Transverse colon (tissue), 4 donors: ENCODE data around the gene CMTR1. TPM values are rescaled to one million over a fixed set of nuclear protein-coding genes. Genes with fewer than 3 reads are reported as not detected.

Experiments used
- DNase-seq: peaks from one replicate; pipeline ENCODE4 v3.0.0-alpha.2; 2019
- H3K27ac ChIP-seq, 4 donors: fragments of 200-600 bp; sonication (generic); 2 replicates each; pipeline ENCODE4 v1.5.1; 2016 to 2018; ENCODE audit warnings: inconsistent platforms in 4 of 4
- H3K27me3 ChIP-seq: fragments of 200-600 bp; sonication (generic); 2 replicates; pipeline ENCODE4 v1.5.1; 2017; ENCODE audit warnings: inconsistent platforms
- H3K36me3 ChIP-seq, 4 donors: fragments of 200-600 bp; sonication (generic); 2 replicates each; pipeline ENCODE4 v1.5.1; 2017 to 2019; ENCODE audit warnings: inconsistent platforms in 4 of 4
- H3K4me1 ChIP-seq, 4 donors: fragments of 200-600 bp; sonication (generic); 2 replicates each; pipeline ENCODE4 v1.5.1; 2017 to 2020; ENCODE audit warnings: inconsistent platforms in 4 of 4
- H3K4me3 ChIP-seq, 4 donors: fragments of 200-600 bp; sonication (generic); 1 replicate in 1 of 4; 2 replicates in 3 of 4; pipeline versions ENCODE4 v1.5.1 to v1.6.1; 2017 to 2019; ENCODE audit warnings: inconsistent platforms in 4 of 4
- H3K9me3 ChIP-seq, 2 donors: fragments of 200-600 bp; sonication (generic); 2 replicates each; pipeline ENCODE4 v1.5.1; 2017 to 2019; ENCODE audit warnings: inconsistent platforms in 2 of 2
- EP300 ChIP-seq: sonication (generic); formaldehyde crosslinking; IDR thresholded peaks from one replicate; pipeline ENCODE4 v1.6.1; 2017; ENCODE audit warnings: antibody characterized with exemption, low read depth
- POLR2A ChIP-seq: fragments of 450-650 bp; IDR thresholded peaks from one replicate; pipeline ENCODE4 v1.6.1; 2016; ENCODE audit warnings: antibody characterized with exemption, mild to moderate bottlenecking, moderate library complexity
- POLR2AphosphoS5 ChIP-seq, 3 donors: sonication (generic); formaldehyde crosslinking; IDR thresholded peaks; one replicate each; pipeline ENCODE4 v1.6.1; 2016; ENCODE audit warnings: antibody characterized with exemption in 3 of 3
- WGBS, 2 donors: methylation state at CpG; one replicate each; pipeline ENCODE4 v1.1.5; 2018; ENCODE audit warnings: low coverage in 1 of 2; 5-methylcytosine and 5-hydroxymethylcytosine counted together
- in situ Hi-C, 4 donors: fragments of 200-750 bp; cut with MboI; loops; one replicate each; pipeline versions ENCODE4 v1.15.0 to v1.15.1; 2017; ENCODE audit warnings: low sequenced_read_pairs in 3 of 4, low pct_ligation_motif_present in 1 of 4, low pct_unique_long_range_greater_than_20kb in 1 of 4
- intact Hi-C: fragments of 100-400 bp; cut with DNase I; formaldehyde crosslinking; loops from one replicate; pipeline ENCODE4 v1.15.1; 2023; ENCODE audit warnings: low total_unique reads
- total RNA-seq, 4 donors: library from RNA; depleted of rRNA; stranded (reverse); fragments of >200 nt; gene quantifications; one replicate each; pipeline ENCODE4 v1.1.0, GENCODE V29; 2016
- TF ChIP-seq, protein P1 (sequence below), 5 experiments: fragments of 200-600 bp in 3 of 5; fragments of 450-650 bp in 2 of 5; sonication (generic) in 3 of 5; IDR thresholded peaks; 1 replicate in 2 of 5; 2 replicates in 3 of 5; pipeline ENCODE4 v1.5.1; 2016 to 2017; ENCODE audit warnings: antibody characterized with exemption in 5 of 5, inconsistent platforms in 3 of 5, mild to moderate bottlenecking in 2 of 5, moderate library complexity in 1 of 5

The CMTR1 gene
- total RNA-seq, 4 donors from 2014 or later, result 16.5 to 40.6 (median 24.9) TPM

DNA sequence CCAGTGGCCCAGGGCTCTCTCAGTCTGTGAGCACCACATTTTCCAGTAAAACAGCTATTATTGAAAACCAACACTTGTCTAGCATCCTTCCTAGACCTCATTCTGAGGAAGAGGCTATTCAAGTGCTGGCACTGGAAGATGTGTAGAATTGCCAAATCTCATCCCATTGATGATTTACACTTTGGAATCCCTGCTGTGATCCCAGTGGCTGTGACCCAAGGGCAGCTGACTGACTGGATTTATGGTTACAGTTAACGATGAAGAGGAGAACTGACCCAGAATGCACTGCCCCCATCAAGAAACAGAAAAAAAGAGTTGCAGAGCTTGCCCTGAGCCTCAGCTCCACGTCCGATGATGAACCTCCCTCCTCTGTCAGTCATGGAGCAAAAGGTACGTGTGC is 2.4 kb downstream of the CMTR1 start:
- Histone ChIP-seq H3K9me3 (no peaks in the 10 kb centered on the region), H3K27ac (no peak overlapping the region), H3K4me1 (peaks cover 8 to 21% (median 15%) of the 10 kb centered on the region in 4 donors), H3K4me3 (no peak overlapping the region), H3K36me3 (peaks cover 0 to 19% (median 6%) of the 10 kb centered on the region in 4 donors), H3K27me3 (no peaks in the 10 kb centered on the region)
- WGBS, 2 donors, result 80 to 83% methylated on average over 2 to 4 of the region's 4 CpGs
- intact Hi-C loops, result no loop called here
- no peak for DNase-seq
- TF ChIP-seq POLR2AphosphoS5 (IDR thresholded peaks at IDR 0.05) (no peak), EP300 (no peak), POLR2A (no peak)
- TF ChIP-seq, protein P1, sequence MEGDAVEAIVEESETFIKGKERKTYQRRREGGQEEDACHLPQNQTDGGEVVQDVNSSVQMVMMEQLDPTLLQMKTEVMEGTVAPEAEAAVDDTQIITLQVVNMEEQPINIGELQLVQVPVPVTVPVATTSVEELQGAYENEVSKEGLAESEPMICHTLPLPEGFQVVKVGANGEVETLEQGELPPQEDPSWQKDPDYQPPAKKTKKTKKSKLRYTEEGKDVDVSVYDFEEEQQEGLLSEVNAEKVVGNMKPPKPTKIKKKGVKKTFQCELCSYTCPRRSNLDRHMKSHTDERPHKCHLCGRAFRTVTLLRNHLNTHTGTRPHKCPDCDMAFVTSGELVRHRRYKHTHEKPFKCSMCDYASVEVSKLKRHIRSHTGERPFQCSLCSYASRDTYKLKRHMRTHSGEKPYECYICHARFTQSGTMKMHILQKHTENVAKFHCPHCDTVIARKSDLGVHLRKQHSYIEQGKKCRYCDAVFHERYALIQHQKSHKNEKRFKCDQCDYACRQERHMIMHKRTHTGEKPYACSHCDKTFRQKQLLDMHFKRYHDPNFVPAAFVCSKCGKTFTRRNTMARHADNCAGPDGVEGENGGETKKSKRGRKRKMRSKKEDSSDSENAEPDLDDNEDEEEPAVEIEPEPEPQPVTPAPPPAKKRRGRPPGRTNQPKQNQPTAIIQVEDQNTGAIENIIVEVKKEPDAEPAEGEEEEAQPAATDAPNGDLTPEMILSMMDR (IDR thresholded peaks at IDR 0.05), result no peak
- in situ Hi-C loops, result no loop called here

DNA sequence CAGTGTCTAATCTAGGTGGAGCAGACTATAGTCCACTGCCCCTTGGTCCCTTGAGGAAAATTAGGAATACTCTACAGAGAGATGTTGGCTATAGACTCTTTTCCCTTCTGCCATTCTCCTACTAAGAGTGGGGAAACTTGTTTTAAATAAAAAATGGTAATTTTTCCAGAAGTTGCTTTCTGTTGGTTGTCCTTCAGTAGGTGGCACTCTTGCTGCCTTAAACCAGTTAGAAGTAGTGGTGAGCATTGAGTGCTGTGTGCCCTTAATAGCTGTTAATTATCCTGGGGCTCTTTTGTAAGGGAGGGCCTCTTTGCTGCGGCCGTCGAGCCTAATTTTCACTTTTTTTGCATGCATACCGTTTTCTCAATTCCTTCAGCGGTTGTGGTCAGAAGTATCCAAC is 2.8 kb downstream of the CMTR1 start:
- no peak overlapping the region for H3K27ac ChIP-seq
- H3K9me3 ChIP-seq, result no peaks in the 10 kb centered on the region
- TF ChIP-seq EP300 (no peak), POLR2AphosphoS5 (IDR thresholded peaks at IDR 0.05) (no peak), POLR2A (no peak)
- TF ChIP-seq, protein P1 (IDR thresholded peaks at IDR 0.05), result no peak
- WGBS, 2 donors, result 86 to 95% methylated on average over 5 of the region's 5 CpGs
- H3K4me3 ChIP-seq, result no peak overlapping the region
- peaks cover 0 to 19% (median 6%) of the 10 kb centered on the region in 4 donors for H3K36me3 ChIP-seq
- H3K4me1 ChIP-seq, result peaks cover 8 to 21% (median 15%) of the 10 kb centered on the region in 4 donors
- in situ Hi-C loops (no loop called here), intact Hi-C loops (no loop called here)
- DNase-seq, result no peak
- no peaks in the 10 kb centered on the region for H3K27me3 ChIP-seq

DNA sequence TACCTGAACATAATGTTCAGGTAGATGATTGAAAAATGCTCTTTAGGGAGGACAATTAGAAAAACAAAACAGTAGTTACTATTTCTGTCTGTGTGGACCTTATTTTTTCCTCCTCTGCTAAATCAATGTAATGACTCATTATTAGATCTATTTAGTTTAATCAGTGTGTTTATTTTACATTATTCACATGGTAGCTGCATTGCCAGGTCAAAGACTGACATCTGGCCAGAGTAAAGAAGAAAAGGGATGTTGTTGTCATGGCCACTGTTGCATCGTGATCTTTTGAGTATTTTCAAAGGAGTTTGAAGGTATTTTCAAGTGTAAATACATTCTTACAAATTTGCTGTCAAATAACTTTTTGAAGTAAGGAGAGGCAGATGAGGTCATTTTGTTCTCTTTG is 5.9 kb downstream of the CMTR1 start:
- no peak for TF ChIP-seq POLR2AphosphoS5 (IDR thresholded peaks at IDR 0.05)
- TF ChIP-seq, protein P1 (IDR thresholded peaks at IDR 0.05), result no peak
- no peak for TF ChIP-seq EP300
- TF ChIP-seq POLR2A, result no peak
- H3K36me3 ChIP-seq, result peaks cover 0 to 19% (median 6%) of the 10 kb centered on the region in 4 donors
- 38 to 68% methylated on average over 1 of the region's 1 CpG for WGBS, 2 donors
- intact Hi-C loops, result no loop called here
- in situ Hi-C loops, result no loop called here
- H3K9me3 ChIP-seq, result no peaks in the 10 kb centered on the region
- no peaks in the 10 kb centered on the region for H3K27me3 ChIP-seq
- no peak overlapping the region for H3K4me3 ChIP-seq
- H3K4me1 ChIP-seq, result peaks cover 8 to 31% (median 12%) of the 10 kb centered on the region in 4 donors
- no peak for DNase-seq
- no peak overlapping the region for H3K27ac ChIP-seq

DNA sequence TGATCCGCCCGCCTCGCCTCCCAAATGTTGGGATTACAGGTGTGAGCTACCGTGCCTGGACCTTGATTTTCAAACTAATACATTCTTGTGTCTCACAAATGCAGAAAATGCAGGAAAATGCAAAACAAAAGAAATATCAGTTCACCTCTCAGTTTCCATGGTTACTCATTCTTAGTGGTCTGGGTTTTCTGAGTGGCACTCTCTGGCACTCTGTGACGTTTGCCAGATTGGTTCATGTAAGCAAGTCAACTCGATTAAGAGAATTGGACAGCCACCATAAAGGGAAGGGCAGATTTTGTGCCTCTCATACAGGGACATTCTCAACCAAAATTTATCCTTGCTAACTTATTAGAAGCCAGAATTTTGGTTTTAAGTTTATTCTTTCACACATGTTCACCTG is 8.6 kb downstream of the CMTR1 start:
- 80 to 88% methylated on average over 1 to 6 of the region's 6 CpGs for WGBS, 2 donors
- Histone ChIP-seq H3K4me1 (peaks cover 0 to 15% (median 5%) of the 10 kb centered on the region in 4 donors), H3K4me3 (no peak overlapping the region), H3K27me3 (no peaks in the 10 kb centered on the region), H3K36me3 (peaks cover 0 to 31% (median 15%) of the 10 kb centered on the region in 4 donors), H3K27ac (peak overlapping the region in 1 of 4 donors; percentile 57), H3K9me3 (no peaks in the 10 kb centered on the region)
- DNase-seq, result no peak
- in situ Hi-C loops (no loop called here), intact Hi-C loops (no loop called here)
- TF ChIP-seq, protein P1 (IDR thresholded peaks at IDR 0.05), result no peak
- TF ChIP-seq EP300, result no peak
- no peak for TF ChIP-seq POLR2A
- TF ChIP-seq POLR2AphosphoS5 (IDR thresholded peaks at IDR 0.05), result no peak
